Left lung (tissue), 10 donors: ENCODE results near the gene KMT2C. TPM values are rescaled to one million over a fixed set of nuclear protein-coding genes. Genes with fewer than 3 reads are reported as not detected.

Experiments
- ATAC-seq: fragments of 200-7000 bp; cut with Tn5 transposase; one replicate; pipeline ENCODE4 v1.9.1; 2020; ENCODE audit warnings: moderate library complexity
- DNase-seq, 4 donors: peaks; one replicate each; pipeline ENCODE4 v3.0.0-alpha.2; 2013 to 2020
- H3K27ac ChIP-seq, 2 donors: fragments of 200-600 bp; sonication (generic) in 1 of 2; one replicate each; pipeline versions ENCODE4 v1.5.0 to v1.8.0; 2020 to 2021
- H3K27me3 ChIP-seq, 2 donors: fragments of 200-600 bp; sonication (generic) in 1 of 2; one replicate each; pipeline versions ENCODE4 v1.5.0 to v1.8.0; 2020 to 2021
- H3K36me3 ChIP-seq, 2 donors: fragments of 200-600 bp; sonication (generic) in 1 of 2; one replicate each; pipeline versions ENCODE4 v1.5.0 to v1.8.0; 2020 to 2021
- H3K4me1 ChIP-seq, 2 donors: fragments of 200-600 bp; one replicate each; pipeline ENCODE4 v1.8.0; 2021
- H3K4me3 ChIP-seq, 2 donors: fragments of 200-600 bp; sonication (generic) in 1 of 2; one replicate each; pipeline versions ENCODE4 v1.5.0 to v1.8.0; 2020 to 2021; ENCODE audit warnings: mild to moderate bottlenecking in 1 of 2
- H3K9me3 ChIP-seq, 2 donors: fragments of 200-600 bp; sonication (generic) in 1 of 2; one replicate each; pipeline versions ENCODE4 v1.5.0 to v1.8.0; 2020 to 2021
- CTCF ChIP-seq, 2 donors: fragments of 200-600 bp; sonication (generic) in 1 of 2; IDR thresholded peaks; one replicate each; pipeline versions ENCODE4 v1.5.0 to v1.8.0; 2021; ENCODE audit warnings: antibody characterized with exemption in 2 of 2
- intact Hi-C, 2 donors: fragments of 100-400 bp; cut with DNase I; formaldehyde crosslinking; loops; one replicate each; pipeline versions ENCODE4 v1.11.2 to v1.14.2; 2022
- polyA plus RNA-seq, 6 donors: library from polyadenylated mRNA; unstranded; fragments of 120-200 nt; gene quantifications; one replicate each; pipeline ENCODE4 v1.2.1, GENCODE V29; 2013; ENCODE audit not compliant: insufficient read length in 6 of 6
- total RNA-seq, 2 donors: library from RNA; stranded (reverse); fragmentation: NEBNext Ultra II Directional; extraction: Animal tissue kit (Norgen Biotek cat#: 25700); gene quantifications; one replicate each; pipeline ENCODE4 v1.2.1, GENCODE V29; 2021
- donor health status: DM: no; HTN: yes; CAD: no.
- donor health status: DM: no; HTN: no; CAD: no.

The KMT2C gene
- total and polyA plus RNA-seq, 8 donors = 36.4 to 91.4 (median 42.1) TPM

- no peak for TF ChIP-seq CTCF (IDR thresholded peaks at IDR 0.05)
- ATAC-seq (no peak), DNase-seq (no peak)
- Histone ChIP-seq H3K27me3 (no peaks in the 10 kb centered on the region), H3K4me3 (no peak overlapping the region), H3K4me1 (no peaks in the 10 kb centered on the region), H3K36me3 (no peaks in the 10 kb centered on the region), H3K9me3 (peaks cover 4 to 15% of the 10 kb centered on the region in 2 donors), H3K27ac (no peak overlapping the region)
- intact Hi-C loops = no loop called here
These were observed 346.6 kb downstream of the KMT2C start for GRCh38 chr7:152089183-152089582.

GRCh38 chr7:152086513-152086912, 349.3 kb downstream of the KMT2C start:
- TF ChIP-seq CTCF (IDR thresholded peaks at IDR 0.05) = no peak
- H3K27ac ChIP-seq = no peak overlapping the region
- no peaks in the 10 kb centered on the region for H3K27me3 ChIP-seq
- DNase-seq (no peak), ATAC-seq (no peak)
- intact Hi-C loops = no loop called here
- H3K4me3 ChIP-seq = no peak overlapping the region
- H3K36me3 ChIP-seq = no peaks in the 10 kb centered on the region
- H3K4me1 ChIP-seq = peaks cover 0 to 7% of the 10 kb centered on the region in 2 donors
- peaks cover 4 to 15% of the 10 kb centered on the region in 2 donors for H3K9me3 ChIP-seq

GRCh38 chr7:152085131-152085530, 350.7 kb downstream of the KMT2C start:
- Histone ChIP-seq H3K27ac (no peak overlapping the region), H3K27me3 (no peaks in the 10 kb centered on the region), H3K4me3 (no peak overlapping the region), H3K4me1 (peaks cover 0 to 7% of the 10 kb centered on the region in 2 donors), H3K9me3 (peaks cover 4 to 15% of the 10 kb centered on the region in 2 donors), H3K36me3 (no peaks in the 10 kb centered on the region)
- no peak for ATAC-seq
- intact Hi-C loops = no loop called here
- DNase-seq = no peak
- no peak for TF ChIP-seq CTCF (IDR thresholded peaks at IDR 0.05)

Other genes starting within 250 kb of the KMT2C start
- 1 to 10 TPM; 1.8 to 3.5 TPM for gene XRCC2, start 240.1 kb upstream of the KMT2C start, total RNA-seq
- gene XRCC2, start 240.1 kb upstream of the KMT2C start, polyA plus RNA-seq = 10 to 100 TPM in 4 of 6 donors, 1 to 10 TPM in 2; 8.2 to 14.3 (median 12.4) TPM